Dendritic cell treated with granulocyte-macrophage colony-stimulating factor and Interleukin-4, amounts not matched to agents 40 ng/mL and 50 ng/mL, for 4 days (primary cell): ENCODE results near the gene RPL14.

Experiments used
- H3K27ac Mint-ChIP-seq: one replicate; pipeline ENCODE4 v1.8.0; 2022; ENCODE audit warnings: mild to moderate bottlenecking, mixed read lengths
- H3K27me3 Mint-ChIP-seq: one replicate; pipeline ENCODE4 v1.8.0; 2022; ENCODE audit warnings: mild to moderate bottlenecking, mixed read lengths
- H3K36me3 Mint-ChIP-seq: one replicate; pipeline ENCODE4 v1.8.0; 2022; ENCODE audit warnings: low read depth, mixed read lengths
- H3K4me1 Mint-ChIP-seq: one replicate; pipeline ENCODE4 v1.8.0; 2022; ENCODE audit warnings: low read depth, mixed read lengths
- H3K4me3 Mint-ChIP-seq: one replicate; pipeline ENCODE4 v1.8.0; 2022; ENCODE audit warnings: mild to moderate bottlenecking, moderate library complexity, mixed read lengths
- H3K9me3 Mint-ChIP-seq: one replicate; pipeline ENCODE4 v1.8.0; 2022; ENCODE audit warnings: mixed read lengths
- intact Hi-C: fragments of 100-400 bp; cut with micrococcal nuclease; formaldehyde crosslinking; loops from one replicate; pipeline ENCODE4 v1.15.0; 2022

The RPL14 gene

GRCh38 chr3:40476478-40477470, 19.6 kb downstream of the RPL14 start, which contains the start of gene ZNF619:
Gene ZNF619 (plus strand): TSS chr3:40477122. CDS start chr3:40477980, 858 bp downstream.
- Mint-ChIP-seq H3K36me3 (peaks cover 51% of the 10 kb centered on the region), H3K4me1 (peaks cover 17% of the 10 kb centered on the region), H3K27ac (peak within 1 kb of the TSS; percentile 99), H3K9me3 (no peaks in the 10 kb centered on the region), H3K4me3 (peak within 1 kb of the TSS; percentile 95), H3K27me3 (no peaks in the 10 kb centered on the region)
- intact Hi-C loops = loop anchor here (1.0 to 10.0 kb wide), 4 partner anchors 20 to 728 kb away; partner anchors contain the start of genes RPL14 and ZNF621

GRCh38 chr3:40477666-40478065, 20.5 kb downstream of the RPL14 start:
- Mint-ChIP-seq H3K4me3 (peak overlapping the region; percentile 95), H3K27ac (peak overlapping the region; percentile 99), H3K27me3 (no peaks in the 10 kb centered on the region), H3K36me3 (peaks cover 60% of the 10 kb centered on the region), H3K9me3 (no peaks in the 10 kb centered on the region), H3K4me1 (peaks cover 17% of the 10 kb centered on the region)
- intact Hi-C loops = loop anchor here (1.0 to 10.0 kb wide), 4 partner anchors 21 to 727 kb away; partner anchors contain the start of genes RPL14 and ZNF621

GRCh38 chr3:40487172-40487571, 30.0 kb downstream of the RPL14 start:
- intact Hi-C loops = no loop called here

GRCh38 chr3:40490916-40491315, 33.8 kb downstream of the RPL14 start:
- Mint-ChIP-seq H3K4me1 (no peaks in the 10 kb centered on the region), H3K27me3 (no peaks in the 10 kb centered on the region), H3K9me3 (peaks cover 28% of the 10 kb centered on the region), H3K36me3 (peaks cover 38% of the 10 kb centered on the region), H3K27ac (no peak overlapping the region), H3K4me3 (no peak overlapping the region)
- intact Hi-C loops = no loop called here

More at GRCh38 chr3:40487172-40487571, 30.0 kb downstream of the RPL14 start:
- Mint-ChIP-seq H3K27me3 (no peaks in the 10 kb centered on the region), H3K9me3 (peaks cover 31% of the 10 kb centered on the region), H3K4me3 (no peak overlapping the region), H3K27ac (no peak overlapping the region), H3K36me3 (peaks cover 75% of the 10 kb centered on the region), H3K4me1 (no peaks in the 10 kb centered on the region)

- no peaks in the 10 kb centered on the region for H3K9me3 Mint-ChIP-seq
- H3K36me3 Mint-ChIP-seq = peaks cover 6% of the 10 kb centered on the region
- H3K27ac Mint-ChIP-seq = no peak overlapping the region
- no peaks in the 10 kb centered on the region for H3K4me1 Mint-ChIP-seq
- H3K4me3 Mint-ChIP-seq = no peak overlapping the region
- intact Hi-C loops = no loop called here
- H3K27me3 Mint-ChIP-seq = no peaks in the 10 kb centered on the region
These were observed 37.6 kb downstream of the RPL14 start for GRCh38 chr3:40494698-40495097.

GRCh38 chr3:40497288-40497687, 40.1 kb downstream of the RPL14 start:
- H3K27me3 Mint-ChIP-seq = no peaks in the 10 kb centered on the region
- no peak overlapping the region for H3K4me3 Mint-ChIP-seq
- intact Hi-C loops = no loop called here
- no peaks in the 10 kb centered on the region for H3K36me3 Mint-ChIP-seq
- H3K27ac Mint-ChIP-seq = no peak overlapping the region
- H3K9me3 Mint-ChIP-seq = no peaks in the 10 kb centered on the region
- no peaks in the 10 kb centered on the region for H3K4me1 Mint-ChIP-seq

GRCh38 chr3:40499952-40500351, 42.8 kb downstream of the RPL14 start:
- Mint-ChIP-seq H3K4me1 (no peaks in the 10 kb centered on the region), H3K27ac (no peak overlapping the region), H3K4me3 (no peak overlapping the region), H3K36me3 (no peaks in the 10 kb centered on the region), H3K9me3 (no peaks in the 10 kb centered on the region), H3K27me3 (no peaks in the 10 kb centered on the region)
- intact Hi-C loops = no loop called here

GRCh38 chr3:40502034-40502433, 44.9 kb downstream of the RPL14 start:
- intact Hi-C loops = no loop called here
- no peaks in the 10 kb centered on the region for H3K9me3 Mint-ChIP-seq
- no peaks in the 10 kb centered on the region for H3K36me3 Mint-ChIP-seq
- no peak overlapping the region for H3K27ac Mint-ChIP-seq
- peaks cover 12% of the 10 kb centered on the region for H3K4me1 Mint-ChIP-seq
- peaks cover 11% of the 10 kb centered on the region for H3K27me3 Mint-ChIP-seq
- H3K4me3 Mint-ChIP-seq = no peak overlapping the region

- intact Hi-C loops = loop anchor here (1.0 kb wide), 1 partner anchor 28 kb away; the partner anchor contains the start of gene ZNF619
- H3K36me3 Mint-ChIP-seq = no peaks in the 10 kb centered on the region
- H3K4me1 Mint-ChIP-seq = peaks cover 12% of the 10 kb centered on the region
- no peak overlapping the region for H3K4me3 Mint-ChIP-seq
- H3K27ac Mint-ChIP-seq = no peak overlapping the region
- no peaks in the 10 kb centered on the region for H3K9me3 Mint-ChIP-seq
- H3K27me3 Mint-ChIP-seq = peaks cover 11% of the 10 kb centered on the region
These were observed 47.7 kb downstream of the RPL14 start for GRCh38 chr3:40504636-40505430.

- peaks cover 11% of the 10 kb centered on the region for H3K27me3 Mint-ChIP-seq
- intact Hi-C loops = loop anchor here (1.0 kb wide), 1 partner anchor 29 kb away; the partner anchor contains the start of gene ZNF619
- H3K4me1 Mint-ChIP-seq = peaks cover 12% of the 10 kb centered on the region
- peak within 1 kb of the TSS; percentile 75 for H3K27ac Mint-ChIP-seq
- H3K36me3 Mint-ChIP-seq = no peaks in the 10 kb centered on the region
- H3K4me3 Mint-ChIP-seq = peak within 1 kb of the TSS; percentile 84
- H3K9me3 Mint-ChIP-seq = no peaks in the 10 kb centered on the region
These were observed 48.7 kb downstream of the RPL14 start, which contains the start of gene ZNF620 for GRCh38 chr3:40505599-40506462. Gene ZNF620 (plus strand): TSS chr3:40506039. CDS start chr3:40506353, 314 bp downstream.

- H3K36me3 Mint-ChIP-seq = peaks cover 6% of the 10 kb centered on the region
- no peaks in the 10 kb centered on the region for H3K9me3 Mint-ChIP-seq
- peaks cover 1% of the 10 kb centered on the region for H3K27me3 Mint-ChIP-seq
- no peak overlapping the region for H3K4me3 Mint-ChIP-seq
- H3K27ac Mint-ChIP-seq = no peak overlapping the region
- intact Hi-C loops = no loop called here
- H3K4me1 Mint-ChIP-seq = peaks cover 6% of the 10 kb centered on the region
These were observed 54.0 kb downstream of the RPL14 start for GRCh38 chr3:40511031-40511718.

- Mint-ChIP-seq H3K9me3 (no peaks in the 10 kb centered on the region), H3K36me3 (peaks cover 6% of the 10 kb centered on the region), H3K4me3 (no peak overlapping the region), H3K4me1 (no peaks in the 10 kb centered on the region), H3K27ac (no peak overlapping the region), H3K27me3 (no peaks in the 10 kb centered on the region)
- intact Hi-C loops = no loop called here
These were observed 59.1 kb downstream of the RPL14 start for GRCh38 chr3:40516201-40516600.
